Measurements from ENCODE around the gene EPHB6.

The EPHB6 gene

DNA sequence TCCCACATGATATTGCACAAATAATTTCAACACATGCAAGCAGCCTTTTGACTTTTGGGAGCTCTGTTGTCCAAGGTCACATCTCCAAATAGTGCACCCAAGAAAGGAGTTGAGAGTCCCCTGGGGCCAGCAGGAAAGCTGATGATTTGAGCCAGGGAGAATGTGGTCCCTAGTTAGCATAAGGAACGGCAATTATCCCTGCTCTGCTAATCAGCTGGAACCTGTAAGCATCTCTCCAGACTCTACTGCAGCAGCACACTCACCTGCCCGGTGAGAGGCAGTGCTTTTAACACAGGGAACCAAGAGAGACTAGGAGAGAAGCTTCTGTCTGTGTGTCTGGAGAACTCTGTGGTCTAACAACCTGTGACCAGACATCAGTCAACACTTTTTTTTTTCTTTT is 61.6 kb downstream of the EPHB6 start:
- no peak for DNase-seq (ENCODE audit: low read depth in 2 of 3, low spot score in 2 of 3)

DNA sequence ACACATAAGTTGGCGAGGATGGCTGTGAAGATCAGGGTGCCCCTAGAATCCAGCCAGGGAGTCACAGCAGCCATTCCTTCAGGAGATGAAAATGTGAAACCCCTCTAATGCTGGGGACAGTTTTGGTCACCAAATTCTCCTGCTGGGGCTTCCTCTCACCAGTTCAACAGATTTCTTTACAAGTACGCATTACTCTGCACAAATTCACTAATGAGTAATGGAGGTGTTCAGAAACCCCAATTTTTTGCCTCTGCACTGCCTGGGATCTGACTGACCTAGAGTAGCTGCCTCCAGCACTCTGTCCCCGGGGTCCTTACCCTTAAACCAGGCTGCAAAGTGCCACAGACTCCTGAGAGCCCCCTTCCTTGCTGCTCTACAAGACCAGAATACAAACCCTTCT is 62.6 kb downstream of the EPHB6 start:
- DNase-seq (ENCODE audit: low read depth in 2 of 3, low spot score in 2 of 3) = no peak

DNA sequence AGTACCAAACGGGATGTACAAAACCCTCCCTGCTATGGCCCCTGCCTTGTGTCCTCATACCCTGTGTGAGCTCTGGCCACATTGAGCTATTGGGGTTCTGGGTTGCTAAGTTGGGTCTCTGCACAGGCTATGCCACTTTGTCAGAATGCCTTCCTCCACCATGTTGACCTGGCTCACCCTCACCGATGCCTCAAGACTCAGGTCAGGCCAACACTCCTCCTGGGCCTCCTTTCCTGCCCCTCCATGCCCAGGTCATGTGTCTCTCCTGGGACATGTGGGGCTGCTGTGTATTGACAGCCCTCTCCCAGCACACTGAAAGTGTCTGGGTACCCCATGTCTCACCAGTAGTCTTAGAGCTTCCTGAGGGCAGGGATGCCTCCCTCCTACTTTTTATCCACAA is 64.0 kb downstream of the EPHB6 start:
- no peak for DNase-seq (ENCODE audit: low read depth in 2 of 3, low spot score in 2 of 3)

DNA sequence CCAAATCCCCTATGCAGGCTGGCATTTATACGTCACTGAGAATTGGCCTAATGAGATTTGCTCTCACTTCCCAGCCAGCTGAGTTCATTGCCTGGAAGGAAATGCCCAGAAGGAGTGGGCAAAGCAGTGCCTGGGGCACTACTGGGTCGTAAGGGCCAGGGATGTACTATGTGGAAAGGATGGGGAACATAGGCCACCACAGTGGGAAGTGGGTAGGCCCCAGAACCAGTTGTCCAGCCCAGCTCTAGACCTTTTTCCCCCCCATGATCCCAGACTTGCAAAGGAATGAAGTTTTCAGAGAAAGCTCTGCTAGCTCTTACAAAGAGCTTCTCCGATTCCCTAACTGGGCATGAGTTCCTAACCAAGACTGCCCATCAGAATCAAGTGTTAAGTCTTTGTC is 64.8 kb downstream of the EPHB6 start:
- DNase-seq (ENCODE audit: low read depth in 2 of 3, low spot score in 2 of 3) = no peak

Data from activated CD8-positive, alpha-beta memory T cell treated with anti-CD3 and anti-CD28 coated beads for 48 hours (primary cell).